ENCODE data around the gene GUCY1A2. TPM values are rescaled to one million over a fixed set of nuclear protein-coding genes. Genes with fewer than 3 reads are reported as not detected.
"Not testable (repeated sequence)": the region's sequence is repeated elsewhere in the genome, so short reads cannot be mapped to it uniquely, and the experiment has no call there.

GUCY1A2 gene, protein sequence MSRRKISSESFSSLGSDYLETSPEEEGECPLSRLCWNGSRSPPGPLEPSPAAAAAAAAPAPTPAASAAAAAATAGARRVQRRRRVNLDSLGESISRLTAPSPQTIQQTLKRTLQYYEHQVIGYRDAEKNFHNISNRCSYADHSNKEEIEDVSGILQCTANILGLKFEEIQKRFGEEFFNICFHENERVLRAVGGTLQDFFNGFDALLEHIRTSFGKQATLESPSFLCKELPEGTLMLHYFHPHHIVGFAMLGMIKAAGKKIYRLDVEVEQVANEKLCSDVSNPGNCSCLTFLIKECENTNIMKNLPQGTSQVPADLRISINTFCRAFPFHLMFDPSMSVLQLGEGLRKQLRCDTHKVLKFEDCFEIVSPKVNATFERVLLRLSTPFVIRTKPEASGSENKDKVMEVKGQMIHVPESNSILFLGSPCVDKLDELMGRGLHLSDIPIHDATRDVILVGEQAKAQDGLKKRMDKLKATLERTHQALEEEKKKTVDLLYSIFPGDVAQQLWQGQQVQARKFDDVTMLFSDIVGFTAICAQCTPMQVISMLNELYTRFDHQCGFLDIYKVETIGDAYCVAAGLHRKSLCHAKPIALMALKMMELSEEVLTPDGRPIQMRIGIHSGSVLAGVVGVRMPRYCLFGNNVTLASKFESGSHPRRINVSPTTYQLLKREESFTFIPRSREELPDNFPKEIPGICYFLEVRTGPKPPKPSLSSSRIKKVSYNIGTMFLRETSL
- 1.3 and 1.4 TPM in 2 replicates for total RNA-seq (2014; rRNA removed; shearing (Covaris generic))

DNA sequence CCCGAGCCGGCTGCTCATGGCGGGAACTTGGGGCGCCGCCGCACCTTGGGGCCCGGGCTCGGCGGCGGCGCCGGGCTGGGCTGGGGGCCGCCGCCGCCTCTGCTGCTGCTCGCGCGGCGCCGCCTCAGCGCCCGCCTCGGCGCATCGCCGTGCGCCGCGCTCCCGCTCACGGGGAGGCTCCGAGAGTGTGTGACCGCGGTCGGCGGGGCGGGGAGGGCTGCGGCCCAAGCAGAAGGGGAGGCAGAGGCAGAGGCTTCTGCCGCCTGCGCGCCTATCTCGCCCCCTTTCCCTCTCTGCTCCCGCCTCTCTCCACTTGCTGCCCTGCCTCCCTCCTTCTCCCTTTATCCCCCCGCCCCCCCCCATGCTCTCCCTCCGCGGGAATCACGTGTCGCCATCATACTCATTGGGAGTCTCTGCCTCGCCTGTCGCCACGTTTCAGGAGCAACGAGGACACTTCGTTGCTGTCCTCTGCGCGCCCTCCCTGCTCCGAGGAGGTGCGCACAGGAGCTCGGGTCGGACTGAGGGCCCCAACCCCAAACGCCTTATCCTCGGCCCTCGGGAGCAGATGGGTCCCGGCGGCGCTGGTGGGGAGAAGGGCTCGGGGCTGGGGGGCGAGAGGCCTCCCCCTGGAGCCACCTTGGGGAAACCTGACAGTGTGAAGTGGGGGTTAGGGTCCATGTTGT lies at the start of gene GUCY1A2:
GUCY1A2 (minus strand) TSS at position 258 of the 683 bp plus-strand sequence. CDS start 421 bp downstream, outside the sequence.
- no peak for DNase-seq (ENCODE audit: low spot score)

DNA sequence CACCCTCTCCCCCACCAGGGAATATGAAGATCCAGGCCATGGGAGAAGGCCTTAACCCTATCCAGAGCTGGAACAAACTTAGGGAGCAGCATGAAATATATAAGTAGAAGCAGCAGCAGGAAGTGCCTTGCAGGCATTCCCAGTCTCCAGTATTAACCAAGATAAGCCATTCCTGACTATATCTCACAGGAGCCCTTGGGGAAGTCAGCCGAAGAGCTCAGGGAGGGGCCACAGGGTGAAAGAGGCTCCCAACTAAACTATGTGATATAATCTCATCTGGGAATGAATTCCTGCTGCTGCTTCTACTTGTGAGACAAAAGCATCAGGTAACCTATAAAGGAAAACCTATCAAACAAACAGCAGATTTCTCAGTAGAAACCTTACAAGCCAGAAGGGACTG lies 36.1 kb upstream of the GUCY1A2 start:
- no peak for DNase-seq (ENCODE audit: low spot score)

DNA sequence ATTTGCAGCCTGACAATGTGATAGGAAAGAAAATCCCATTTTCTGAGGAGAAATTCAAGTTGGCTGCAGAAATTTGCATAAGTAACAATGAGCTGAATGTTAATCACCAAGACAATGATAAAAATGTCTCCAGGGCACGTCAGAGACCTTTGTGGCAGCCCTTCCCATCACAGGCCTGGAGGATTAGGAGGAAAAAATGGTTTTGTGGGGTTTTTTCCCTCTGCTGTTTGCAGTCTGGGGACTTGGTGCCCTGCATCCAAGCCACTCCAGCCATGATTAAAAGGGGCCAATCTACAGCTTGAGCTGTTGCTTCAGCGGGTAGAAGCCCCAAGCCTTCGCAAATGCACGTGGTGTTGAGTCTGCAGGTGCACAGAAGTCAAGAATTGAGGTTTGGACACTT lies 33.1 kb upstream of the GUCY1A2 start:
- DNase-seq (ENCODE audit: low spot score): not testable (repeated sequence)

DNA sequence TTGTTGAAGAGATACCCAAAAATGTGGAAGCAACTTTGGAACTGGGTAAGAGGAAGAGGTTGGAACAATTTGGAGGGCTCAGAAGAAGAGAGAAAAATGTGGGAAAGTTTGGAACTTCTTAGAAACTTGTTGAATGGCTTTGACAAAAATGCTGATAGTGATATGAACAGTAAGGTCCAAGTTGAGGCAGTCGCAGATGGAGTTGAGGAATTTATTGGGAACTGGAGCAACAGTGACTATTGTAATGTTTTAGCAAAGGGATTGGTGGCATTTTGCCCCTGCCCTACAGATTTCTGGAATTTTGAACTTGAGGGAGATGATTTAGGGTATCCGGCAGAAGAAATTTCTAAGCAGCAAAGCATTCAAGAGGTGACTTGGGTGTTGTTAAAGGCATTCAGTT lies 32.6 kb upstream of the GUCY1A2 start:
- DNase-seq (ENCODE audit: low spot score): not testable (repeated sequence)

DNA sequence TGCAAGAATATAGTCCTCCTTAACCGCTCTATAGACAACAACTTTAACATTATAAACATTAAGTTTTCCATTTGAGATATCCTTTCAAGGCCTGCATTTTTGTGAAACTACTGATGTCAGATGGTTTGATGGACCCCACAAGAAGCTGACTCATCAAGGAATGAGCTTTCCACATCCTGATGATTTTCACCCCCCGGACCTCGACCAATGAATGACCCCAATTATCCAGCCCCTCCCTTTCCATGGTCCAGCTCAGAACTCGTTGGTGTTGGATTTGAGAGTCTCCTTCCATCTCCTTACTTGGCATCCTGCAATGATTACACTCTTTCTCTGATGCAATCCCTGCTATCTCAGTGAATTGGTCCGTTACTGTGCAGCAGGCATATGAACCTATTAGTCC lies 31.8 kb upstream of the GUCY1A2 start:
- no peak for DNase-seq (ENCODE audit: low spot score)

DNA sequence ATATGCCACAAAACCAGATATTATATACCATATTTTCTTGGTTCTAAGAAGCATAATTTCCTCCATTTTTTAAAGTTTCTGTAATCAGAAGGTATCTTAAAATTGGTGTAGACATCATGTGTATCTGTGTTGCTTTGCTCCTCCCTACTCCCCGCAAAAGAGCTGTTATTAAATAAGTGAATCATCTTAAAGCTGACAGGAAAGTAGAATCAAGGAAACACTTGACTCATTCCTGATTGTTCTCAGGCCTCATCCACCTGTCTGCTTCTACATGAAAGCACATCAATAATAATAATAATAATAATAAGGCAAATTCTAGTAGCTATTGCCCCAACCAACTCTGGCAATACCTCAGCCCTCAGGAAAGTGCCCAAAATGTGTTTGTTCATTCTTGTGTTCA lies 26.2 kb upstream of the GUCY1A2 start:
- no peak for DNase-seq (ENCODE audit: low spot score)

DNA sequence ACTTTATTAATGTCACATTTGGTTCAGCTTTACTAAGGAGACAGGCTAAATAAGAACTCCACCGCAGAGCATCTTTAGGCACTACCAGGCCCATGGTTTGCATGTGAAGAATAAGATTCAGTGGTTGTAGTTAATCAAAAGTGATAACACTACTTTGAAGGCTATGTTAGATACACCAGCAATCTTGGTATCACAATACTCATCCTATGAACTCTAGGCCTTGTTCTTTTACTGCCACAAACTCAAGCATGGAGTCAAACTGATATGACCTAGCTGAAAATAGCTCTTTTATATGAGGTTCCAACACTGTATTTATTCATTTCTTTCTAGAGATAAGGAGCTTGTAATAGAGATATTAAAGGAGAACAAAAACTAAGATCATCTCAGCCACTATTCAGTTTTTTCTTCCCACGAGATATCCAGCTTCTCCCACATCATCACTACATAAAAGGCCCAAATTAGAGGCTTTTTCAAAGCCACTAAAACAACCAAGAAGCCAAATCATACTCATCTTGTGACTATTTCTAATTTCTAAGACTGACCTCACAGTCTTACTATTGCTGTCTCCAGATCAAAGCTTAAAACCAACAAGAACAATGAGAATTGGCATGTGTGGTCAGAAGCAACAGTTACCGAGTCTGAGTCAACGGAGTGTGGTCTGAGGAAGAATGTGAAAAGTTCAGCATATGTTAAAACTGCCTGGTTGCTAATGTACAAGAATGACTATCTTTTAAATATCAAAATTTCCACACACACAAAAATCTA lies 25.1 kb upstream of the GUCY1A2 start:
- peak; percentile 92 for DNase-seq (ENCODE audit: low spot score)

DNA sequence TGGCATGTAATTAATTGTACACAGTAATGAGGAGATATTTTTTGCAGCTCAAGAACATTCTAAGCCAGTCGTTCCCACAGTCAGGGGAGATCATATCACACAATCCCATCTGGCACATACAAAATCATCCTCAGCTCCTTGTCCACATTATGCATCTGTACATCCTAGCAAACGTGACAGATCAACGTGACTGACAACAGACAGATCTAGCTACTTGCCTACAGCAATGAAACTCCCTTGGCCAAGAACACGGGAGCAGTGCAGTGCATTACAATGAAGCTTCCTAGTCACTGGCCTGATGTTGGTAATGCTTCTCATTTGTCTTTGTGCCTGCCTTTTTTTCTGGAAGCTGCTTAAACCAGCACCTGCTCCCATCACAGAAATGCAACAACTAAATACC lies 24.5 kb upstream of the GUCY1A2 start:
- DNase-seq (ENCODE audit: low spot score): no peak

DNA sequence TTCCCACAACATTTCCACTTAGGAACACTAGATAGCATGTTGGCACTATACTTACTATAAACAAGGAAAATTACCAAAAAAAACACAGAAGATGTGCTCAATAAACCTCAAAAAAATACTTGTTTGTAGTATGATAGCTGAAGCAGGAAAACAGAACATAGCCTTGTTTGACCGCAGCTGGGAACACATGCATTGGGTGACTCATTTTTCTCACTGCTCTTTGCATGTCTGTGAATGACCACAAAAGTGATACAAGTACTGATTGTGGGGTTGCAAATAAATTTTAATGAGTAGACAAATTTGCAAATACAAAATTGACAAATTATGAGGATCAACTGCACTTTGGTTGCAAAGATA lies 22.8 kb upstream of the GUCY1A2 start:
- DNase-seq (ENCODE audit: low spot score): peak; percentile 86

DNA sequence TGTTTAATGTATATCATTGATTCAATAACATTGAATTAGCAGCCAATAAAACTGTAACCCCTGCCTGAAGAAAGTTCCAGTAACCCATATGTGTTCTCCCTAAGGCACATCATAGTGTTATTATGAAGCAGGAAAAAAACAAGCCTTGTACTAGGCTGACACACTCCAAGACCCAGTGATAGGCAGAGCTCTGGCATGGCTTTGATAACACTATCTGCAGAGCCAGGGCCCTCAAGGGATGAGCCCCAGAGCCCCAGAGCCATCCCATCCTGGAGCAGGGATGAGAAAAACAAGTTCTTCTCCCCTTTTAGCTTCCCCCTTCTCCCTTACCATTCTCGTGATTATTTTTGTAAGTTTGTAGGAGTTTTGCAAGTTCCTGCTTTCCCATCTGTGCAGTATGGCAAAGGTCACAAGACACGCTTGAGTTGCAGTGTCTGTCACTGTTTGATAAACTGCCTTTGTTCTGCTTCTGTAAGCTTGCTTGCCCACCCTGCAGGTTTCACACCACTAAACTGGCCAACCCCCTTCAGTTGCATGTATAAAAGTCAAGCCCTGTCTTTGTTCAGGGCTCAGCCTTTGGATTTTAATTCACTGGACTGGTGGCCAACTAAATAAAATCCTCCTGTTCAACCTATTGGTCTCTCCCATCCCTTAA lies 22.3 kb upstream of the GUCY1A2 start:
- no peak for DNase-seq (ENCODE audit: low spot score)

DNA sequence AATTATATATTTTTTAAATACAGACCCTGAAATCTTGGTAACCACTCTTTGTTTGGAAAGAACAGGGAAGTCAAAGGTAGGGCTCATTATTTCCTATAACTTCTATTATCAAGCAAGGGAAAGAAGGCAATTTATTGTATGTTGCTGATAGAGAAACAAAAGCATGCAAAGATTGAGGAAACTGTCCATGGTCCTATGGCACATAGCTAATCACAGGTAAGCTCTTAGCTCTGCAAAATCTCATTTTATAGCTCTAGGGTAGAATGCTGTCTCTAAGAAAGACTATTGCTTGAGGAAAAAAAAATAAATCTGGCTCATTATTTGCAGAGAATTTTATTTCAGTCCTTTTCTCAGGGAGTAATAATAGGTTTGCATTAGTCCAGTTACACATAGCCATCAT lies 7.4 kb upstream of the GUCY1A2 start:
- no peak for DNase-seq (ENCODE audit: low spot score)

DNA sequence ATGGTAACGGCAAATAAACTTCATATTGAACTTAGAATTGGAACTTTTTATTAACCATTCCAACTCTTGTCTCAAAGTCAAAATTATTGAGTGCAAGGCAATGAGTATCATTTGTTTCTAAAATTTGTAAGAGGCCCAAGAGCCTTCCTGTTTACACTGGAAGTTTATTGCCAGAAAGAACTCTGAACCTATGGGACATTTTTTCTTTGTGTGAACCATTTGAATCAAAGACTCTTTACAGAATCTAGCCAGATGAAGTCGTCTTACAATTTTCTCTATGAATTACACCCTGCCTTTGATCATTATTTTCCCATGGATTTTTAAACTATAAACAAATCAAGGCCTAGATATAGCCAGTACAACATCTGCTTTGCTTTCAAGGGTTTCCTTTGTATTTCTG lies 2.3 kb upstream of the GUCY1A2 start:
- no peak for DNase-seq (ENCODE audit: low spot score)

DNA sequence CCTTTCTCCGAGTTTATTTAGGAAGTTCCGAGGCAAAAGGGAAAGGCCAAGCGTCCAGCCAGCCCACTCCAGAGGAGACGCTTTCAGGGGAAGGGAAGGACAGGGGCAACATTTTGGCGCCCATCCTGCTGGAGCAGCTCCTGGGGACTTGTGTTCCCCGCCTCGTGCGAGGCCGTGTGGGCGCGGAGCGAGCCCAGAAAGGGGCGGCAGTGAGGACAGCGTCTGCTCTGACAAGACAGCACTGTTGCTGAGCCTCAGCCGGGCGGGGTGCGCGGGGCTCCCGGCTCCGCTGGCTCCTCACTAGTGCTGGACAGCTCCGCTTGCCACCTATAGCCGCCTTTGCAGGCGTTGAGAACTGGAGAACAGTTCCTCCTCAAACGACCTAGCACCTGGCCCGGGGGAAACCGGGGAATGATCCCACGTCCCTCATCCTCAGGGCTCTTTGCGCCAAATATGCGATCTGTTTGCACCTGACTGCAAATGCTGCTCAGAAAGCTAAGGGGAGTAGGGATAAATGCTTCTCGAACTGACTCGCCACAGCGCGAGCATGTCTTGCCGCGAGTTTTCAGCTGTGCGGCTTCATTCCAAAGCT lies 722 bp upstream of the GUCY1A2 start:
- no peak for DNase-seq (ENCODE audit: low spot score)

DNA sequence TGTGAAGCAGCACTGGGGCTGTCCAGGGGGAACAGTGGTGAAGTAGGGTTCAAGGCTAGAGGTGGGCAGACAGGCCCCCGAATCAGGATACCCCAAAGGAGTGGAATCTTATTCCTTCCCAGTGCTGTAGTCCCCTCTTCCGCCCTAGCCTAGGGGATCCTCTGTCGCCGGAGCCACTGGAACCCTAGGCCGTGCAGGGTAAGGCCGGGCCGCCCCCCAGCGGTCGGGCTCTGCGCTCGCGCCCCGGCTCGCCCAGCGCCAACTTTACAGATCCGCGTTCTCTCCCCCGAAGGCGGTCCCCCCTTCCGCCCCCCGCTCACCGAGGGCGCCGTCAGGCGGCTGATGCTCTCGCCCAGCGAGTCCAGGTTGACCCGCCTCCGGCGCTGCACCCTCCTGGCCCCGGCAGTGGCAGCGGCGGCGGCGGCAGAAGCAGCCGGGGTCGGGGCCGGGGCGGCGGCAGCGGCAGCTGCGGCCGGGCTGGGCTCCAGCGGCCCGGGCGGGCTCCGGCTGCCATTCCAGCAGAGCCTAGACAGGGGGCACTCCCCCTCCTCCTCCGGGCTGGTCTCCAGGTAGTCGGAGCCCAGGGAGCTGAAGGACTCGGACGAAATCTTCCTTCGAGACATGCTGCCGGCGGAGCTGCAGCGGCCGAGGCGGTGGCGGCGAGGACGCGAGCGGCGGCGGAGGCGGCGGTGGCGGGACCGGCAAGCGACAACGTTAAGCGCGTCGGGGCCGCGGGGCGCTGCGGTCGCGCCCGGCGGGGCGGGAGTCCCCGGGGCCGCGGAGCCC lies 650 bp downstream of the GUCY1A2 start:
- peak; percentile 45 for DNase-seq (ENCODE audit: low spot score)

DNA sequence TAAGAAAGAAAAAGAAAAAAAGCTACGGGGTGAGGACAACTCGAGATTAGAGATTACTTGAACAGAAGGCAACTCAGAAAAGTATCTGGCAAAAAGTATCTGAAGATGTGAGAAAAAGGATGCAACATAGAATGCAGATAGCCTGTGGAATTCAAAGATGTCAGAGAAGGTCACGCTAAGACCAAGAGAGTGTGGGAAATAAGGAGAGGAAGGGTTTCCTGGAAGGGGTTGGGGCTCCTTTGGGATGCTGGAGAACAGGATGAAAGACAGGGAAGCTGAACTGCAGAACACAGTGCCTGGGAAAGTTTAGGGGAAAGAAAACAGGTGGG lies 1.2 kb downstream of the GUCY1A2 start:
- no peak for DNase-seq (ENCODE audit: low spot score)

DNA sequence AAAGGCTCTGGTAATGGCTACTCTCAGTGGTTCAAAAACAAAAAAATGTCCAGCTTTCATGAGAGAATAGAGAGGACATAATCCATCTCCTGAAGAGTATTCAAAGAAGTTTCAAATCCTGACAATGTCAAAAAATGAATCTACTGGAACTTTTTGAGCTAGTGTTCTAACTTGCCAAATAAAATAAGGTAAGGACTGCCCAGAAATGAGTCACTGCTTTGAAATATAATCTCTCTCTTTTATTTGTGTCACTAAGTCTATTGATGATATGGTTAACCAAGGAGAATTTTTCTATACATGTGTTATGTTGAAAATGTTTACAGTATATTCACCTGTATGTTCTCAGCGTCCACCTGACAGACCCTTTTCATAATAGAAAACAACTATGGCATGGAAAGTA lies 3.4 kb downstream of the GUCY1A2 start:
- DNase-seq (ENCODE audit: low spot score): no peak

DNA sequence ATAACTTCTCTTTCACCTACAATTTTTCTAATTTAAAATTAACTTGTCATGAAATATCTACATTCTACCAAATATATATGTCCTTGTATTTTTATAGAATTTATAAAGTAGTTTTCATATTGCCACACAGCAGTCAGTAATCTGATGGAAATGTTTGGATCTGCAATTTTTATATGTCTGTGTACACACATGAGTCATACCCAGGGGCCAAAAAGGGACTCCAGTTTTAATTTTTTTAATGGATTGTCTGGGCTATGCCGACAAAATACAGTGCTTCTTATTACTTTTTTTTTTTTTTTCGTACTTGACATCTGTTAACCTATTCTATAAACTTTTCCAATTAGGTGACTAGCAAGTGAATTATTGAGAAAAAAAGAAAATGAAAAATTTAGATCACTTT lies 6.3 kb downstream of the GUCY1A2 start:
- DNase-seq (ENCODE audit: low spot score): no peak

DNA sequence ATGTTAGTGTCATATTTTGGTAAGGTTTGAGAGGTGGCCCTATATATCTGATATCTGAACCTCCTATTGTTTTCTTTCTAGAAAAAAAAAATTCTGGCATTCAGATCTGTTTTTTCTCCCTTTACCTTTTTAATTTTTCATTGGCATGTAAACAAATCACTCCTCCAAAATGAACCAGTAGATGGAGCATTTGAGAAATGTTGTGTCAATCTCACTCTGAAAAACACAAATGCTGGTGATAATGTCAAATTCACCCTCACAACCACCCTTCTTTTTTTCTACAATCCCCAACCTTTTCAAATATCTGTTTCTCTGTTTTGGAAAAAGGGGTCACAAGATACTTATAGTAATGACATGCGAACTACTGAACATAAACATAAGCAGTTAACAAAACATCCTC lies 9.1 kb downstream of the GUCY1A2 start:
- DNase-seq (ENCODE audit: low spot score): no peak

DNA sequence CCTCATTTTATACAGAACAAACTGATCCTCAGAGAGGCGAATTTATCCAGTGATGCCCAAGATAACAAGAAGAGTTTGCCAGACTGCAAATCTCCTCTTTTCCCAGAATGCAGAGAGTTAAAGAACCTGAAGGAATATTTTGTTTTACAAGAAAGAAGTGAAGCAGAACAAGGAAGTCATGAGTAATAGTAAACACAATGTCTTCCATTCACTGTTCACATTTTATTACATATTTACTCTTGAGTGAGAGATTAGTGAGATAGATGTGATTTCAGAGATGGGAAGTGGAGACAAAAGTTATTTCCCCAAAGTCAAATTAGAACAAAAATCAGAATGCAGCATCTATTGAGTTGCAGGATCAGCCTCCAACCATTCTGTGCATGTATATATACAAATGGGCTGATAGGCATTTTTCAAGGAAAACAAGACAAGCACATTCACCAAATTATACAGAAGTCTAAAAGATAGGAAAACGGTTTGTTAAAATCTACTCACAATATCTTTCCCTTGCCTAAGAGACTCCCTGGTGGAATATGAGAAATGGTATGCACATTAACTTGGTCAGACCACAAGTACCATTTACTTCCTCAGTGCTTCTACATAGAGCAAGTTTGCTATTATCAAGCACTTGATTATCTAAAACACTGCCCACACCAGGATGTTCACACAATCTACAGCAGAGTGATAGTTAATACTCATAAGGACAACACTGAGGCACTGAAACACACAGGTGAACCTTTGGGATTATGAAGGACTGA lies 12.0 kb downstream of the GUCY1A2 start:
- no peak for DNase-seq (ENCODE audit: low spot score)

DNA sequence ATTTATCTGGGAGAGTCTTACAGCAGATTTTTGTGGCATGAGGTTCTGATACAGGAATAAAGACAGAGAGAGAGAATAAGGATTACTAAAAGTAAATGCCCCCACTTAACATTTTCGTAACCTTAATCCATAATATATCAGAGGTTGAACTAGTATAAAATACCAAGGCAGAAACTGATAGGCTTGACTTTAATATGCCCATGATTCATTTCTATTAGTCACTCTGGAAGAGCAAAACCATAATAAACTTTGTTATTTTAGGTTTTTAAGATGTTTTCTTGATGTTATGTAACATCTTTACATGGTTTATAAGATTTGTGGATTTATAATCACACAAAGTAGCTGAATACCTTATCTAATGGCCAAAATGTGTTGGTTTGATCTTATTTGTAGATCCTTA lies 19.1 kb downstream of the GUCY1A2 start:
- no peak for DNase-seq (ENCODE audit: low spot score)

All from H4 (cell line).